Type B pancreatic cell (in vitro differentiated cells): ENCODE measurements around the gene ERVV-1. TPM values are rescaled to one million over a fixed set of nuclear protein-coding genes. Genes with fewer than 3 reads are reported as not detected.

ENCODE experiments used
- DNase-seq: peaks from one replicate; pipeline ENCODE4 v3.0.0; 2021; ENCODE audit warnings: mixed read lengths; ENCODE audit not compliant: unreplicated experiment; ENCODE audit errors: extremely low spot score
- H3K27ac Mint-ChIP-seq: 2 replicates; pipeline ENCODE4 v1.8.0; 2021; ENCODE audit warnings: mild to moderate bottlenecking, mixed read lengths
- H3K27me3 Mint-ChIP-seq: 2 replicates; pipeline ENCODE4 v1.8.0; 2021; ENCODE audit warnings: mixed read lengths
- H3K36me3 Mint-ChIP-seq: 2 replicates; pipeline ENCODE4 v1.8.0; 2021; ENCODE audit warnings: mixed read lengths
- H3K4me1 Mint-ChIP-seq: one replicate; pipeline ENCODE4 v1.8.0; 2021; ENCODE audit warnings: mixed read lengths; ENCODE audit not compliant: unreplicated experiment
- H3K4me3 Mint-ChIP-seq: 2 replicates; pipeline ENCODE4 v1.8.0; 2021; ENCODE audit warnings: mild to moderate bottlenecking, mixed read lengths
- H3K9me3 Mint-ChIP-seq: 2 replicates; pipeline ENCODE4 v1.8.0; 2021; ENCODE audit warnings: mixed read lengths
- total RNA-seq: library from RNA; stranded (reverse); gene quantifications from 2 replicates; pipeline ENCODE4 v1.2.1, GENCODE V29; 2021; ENCODE audit warnings: low replicate concordance
- TF ChIP-seq, protein P1 (sequence below): fragments of 200-600 bp; sonication (generic); conservative IDR thresholded peaks from 2 replicates; pipeline ENCODE4 v1.5.0; 2021; ENCODE audit warnings: antibody characterized with exemption, mild to moderate bottlenecking

Gene ERVV-1
- total RNA-seq, 1 donor from 2014 or later = 0.17 TPM

DNA sequence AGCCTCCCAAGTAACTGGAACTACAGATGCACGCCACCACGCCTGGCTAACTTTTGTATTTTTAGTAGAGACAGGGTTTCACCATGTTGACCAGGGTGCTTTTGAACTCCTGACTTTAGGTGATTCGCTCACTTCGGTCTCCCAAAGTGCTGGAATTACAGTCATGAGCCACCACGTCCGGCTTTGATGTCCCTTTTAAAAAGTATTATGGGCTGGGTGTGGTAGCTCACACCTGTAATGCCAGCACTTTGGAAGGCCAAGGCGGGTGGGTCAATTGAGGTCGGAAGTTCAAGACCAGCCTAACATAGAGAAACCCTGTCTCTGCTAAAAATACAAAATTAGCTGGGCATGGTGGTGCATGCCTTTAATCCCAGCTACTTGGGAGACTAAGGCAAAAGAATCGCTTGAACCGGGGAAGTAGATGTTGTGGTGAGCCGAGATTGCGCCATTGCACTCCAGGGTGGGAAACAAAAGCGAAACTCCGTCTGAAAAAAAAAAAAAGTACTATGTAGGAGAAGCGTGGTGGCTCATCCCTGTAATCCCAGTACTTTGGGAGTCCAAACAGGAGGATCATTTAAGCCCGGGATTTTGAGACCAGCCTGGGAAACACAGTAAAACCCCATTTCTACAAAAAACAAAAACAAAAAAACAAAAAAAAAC, 22.8 kb upstream of the ERVV-1 start:
- peak overlapping the region; percentile 14 for H3K4me3 Mint-ChIP-seq
- no peak overlapping the region for H3K27ac Mint-ChIP-seq
- no peaks in the 10 kb centered on the region for H3K27me3 Mint-ChIP-seq
- TF ChIP-seq, protein P1, sequence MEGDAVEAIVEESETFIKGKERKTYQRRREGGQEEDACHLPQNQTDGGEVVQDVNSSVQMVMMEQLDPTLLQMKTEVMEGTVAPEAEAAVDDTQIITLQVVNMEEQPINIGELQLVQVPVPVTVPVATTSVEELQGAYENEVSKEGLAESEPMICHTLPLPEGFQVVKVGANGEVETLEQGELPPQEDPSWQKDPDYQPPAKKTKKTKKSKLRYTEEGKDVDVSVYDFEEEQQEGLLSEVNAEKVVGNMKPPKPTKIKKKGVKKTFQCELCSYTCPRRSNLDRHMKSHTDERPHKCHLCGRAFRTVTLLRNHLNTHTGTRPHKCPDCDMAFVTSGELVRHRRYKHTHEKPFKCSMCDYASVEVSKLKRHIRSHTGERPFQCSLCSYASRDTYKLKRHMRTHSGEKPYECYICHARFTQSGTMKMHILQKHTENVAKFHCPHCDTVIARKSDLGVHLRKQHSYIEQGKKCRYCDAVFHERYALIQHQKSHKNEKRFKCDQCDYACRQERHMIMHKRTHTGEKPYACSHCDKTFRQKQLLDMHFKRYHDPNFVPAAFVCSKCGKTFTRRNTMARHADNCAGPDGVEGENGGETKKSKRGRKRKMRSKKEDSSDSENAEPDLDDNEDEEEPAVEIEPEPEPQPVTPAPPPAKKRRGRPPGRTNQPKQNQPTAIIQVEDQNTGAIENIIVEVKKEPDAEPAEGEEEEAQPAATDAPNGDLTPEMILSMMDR = no peak
- peaks cover 27% of the 10 kb centered on the region for H3K36me3 Mint-ChIP-seq
- no peak for DNase-seq
- H3K4me1 Mint-ChIP-seq = peaks cover 18% of the 10 kb centered on the region
- H3K9me3 Mint-ChIP-seq = no peaks in the 10 kb centered on the region

GRCh38 chr19:52991484-52991883, 22.2 kb upstream of the ERVV-1 start:
- H3K4me3 Mint-ChIP-seq = peak overlapping the region; percentile 91

DNA sequence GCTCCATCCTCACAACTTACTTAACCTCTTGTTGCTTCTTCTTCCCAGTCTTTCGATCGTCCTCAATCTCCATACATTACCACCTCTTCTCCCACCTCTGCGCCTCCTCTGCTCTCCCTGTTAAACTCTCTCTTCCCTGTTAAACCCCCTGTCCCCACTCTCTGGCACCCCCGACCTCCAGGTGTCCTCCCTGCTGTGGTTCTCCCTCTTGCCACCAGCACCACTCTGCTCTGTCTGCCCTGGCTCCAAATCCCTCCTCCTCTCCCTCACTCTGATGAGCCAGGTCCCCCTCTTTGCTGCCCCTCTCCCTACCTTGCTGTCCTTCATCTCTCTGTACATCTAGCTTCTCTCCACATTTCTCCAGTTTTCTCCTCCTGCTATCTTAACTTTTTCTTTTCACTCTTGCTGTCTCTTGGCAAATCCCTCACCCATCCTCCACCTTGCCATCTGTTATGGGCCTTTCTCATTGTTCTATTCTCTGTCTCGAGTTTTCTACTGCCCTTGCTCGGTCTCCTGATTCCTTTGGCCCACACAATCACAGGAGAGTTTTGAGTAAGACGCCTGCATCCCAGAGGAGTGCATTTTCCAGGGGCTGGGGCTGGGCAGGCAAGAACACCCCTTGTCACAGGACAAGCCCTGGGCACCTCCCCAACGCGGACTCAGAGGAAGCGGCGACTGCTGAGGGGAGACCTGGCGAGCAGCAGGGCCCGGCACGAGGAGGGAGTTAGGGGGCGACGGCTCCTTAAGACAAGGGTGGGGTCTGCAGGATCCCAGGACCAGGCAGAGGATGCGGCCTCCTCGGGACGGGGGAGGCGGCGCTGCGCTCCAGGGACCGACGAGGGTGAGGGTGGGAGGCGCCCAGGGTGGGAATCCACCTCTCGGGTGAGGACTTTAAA, 21.4 kb upstream of the ERVV-1 start:
- Mint-ChIP-seq H3K4me3 (peak overlapping the region; percentile 91), H3K27ac (peak overlapping the region; percentile 91), H3K27me3 (no peaks in the 10 kb centered on the region), H3K4me1 (peaks cover 18% of the 10 kb centered on the region), H3K36me3 (peaks cover 13% of the 10 kb centered on the region), H3K9me3 (no peaks in the 10 kb centered on the region)
- no peak for DNase-seq
- TF ChIP-seq, protein P1 = no peak

More at GRCh38 chr19:52991484-52991883, 22.2 kb upstream of the ERVV-1 start:
- no peak overlapping the region for H3K27ac Mint-ChIP-seq
- no peak for DNase-seq
- peaks cover 21% of the 10 kb centered on the region for H3K36me3 Mint-ChIP-seq
- no peaks in the 10 kb centered on the region for H3K27me3 Mint-ChIP-seq
- H3K9me3 Mint-ChIP-seq = no peaks in the 10 kb centered on the region
- TF ChIP-seq, protein P1 = no peak
- H3K4me1 Mint-ChIP-seq = peaks cover 18% of the 10 kb centered on the region

DNA sequence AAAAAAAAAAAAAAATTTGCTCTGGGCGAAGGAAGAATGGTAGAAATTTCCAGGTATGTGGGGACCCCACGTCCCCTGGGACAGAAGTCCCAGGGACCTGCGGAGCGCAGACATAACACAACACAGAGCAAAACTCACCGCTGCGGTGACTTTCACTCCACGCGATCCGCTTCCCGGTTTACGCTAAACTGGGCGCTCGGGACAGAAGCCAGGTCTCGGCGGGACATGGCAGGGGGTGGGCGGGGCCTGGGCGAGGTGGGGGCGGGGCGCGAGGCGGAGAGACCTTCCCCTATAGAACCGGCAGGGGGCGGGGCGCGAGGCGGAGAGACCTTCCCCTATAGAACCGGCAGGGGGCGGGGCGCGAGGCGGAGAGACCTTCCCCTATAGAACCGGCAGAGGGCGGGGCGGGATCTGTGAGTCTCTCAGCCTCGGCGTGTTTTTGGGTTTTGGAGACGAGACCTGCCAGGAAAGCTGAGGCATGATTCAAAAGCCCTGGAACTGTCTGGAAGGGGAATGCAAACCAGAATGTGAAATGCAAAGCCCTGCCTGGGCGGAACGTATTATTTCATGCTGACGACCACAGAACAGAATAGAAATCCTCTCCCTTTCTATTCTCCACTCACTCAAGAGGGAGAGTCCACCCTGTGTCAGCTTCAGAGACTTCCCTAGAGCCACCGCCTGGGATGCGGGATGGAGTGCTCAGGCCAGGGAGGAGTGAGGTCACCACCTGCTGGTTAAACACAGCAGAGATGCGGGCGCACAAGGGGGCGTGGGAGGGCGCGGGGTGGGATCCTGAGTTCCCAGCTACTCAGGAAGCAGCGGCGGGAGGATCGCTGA, 20.2 kb upstream of the ERVV-1 start:
- Mint-ChIP-seq H3K9me3 (no peaks in the 10 kb centered on the region), H3K36me3 (peaks cover 9% of the 10 kb centered on the region), H3K27me3 (no peaks in the 10 kb centered on the region), H3K4me3 (peak overlapping the region; percentile 92), H3K27ac (peak overlapping the region; percentile 91), H3K4me1 (peaks cover 18% of the 10 kb centered on the region)
- TF ChIP-seq, protein P1 = peak; percentile 90
- DNase-seq = peak; percentile 93

- no peak overlapping the region for H3K27ac Mint-ChIP-seq
- TF ChIP-seq, protein P1 = no peak
- H3K36me3 Mint-ChIP-seq = no peaks in the 10 kb centered on the region
- no peaks in the 10 kb centered on the region for H3K27me3 Mint-ChIP-seq
- no peaks in the 10 kb centered on the region for H3K9me3 Mint-ChIP-seq
- H3K4me1 Mint-ChIP-seq = peaks cover 18% of the 10 kb centered on the region
- no peak for DNase-seq
- no peak overlapping the region for H3K4me3 Mint-ChIP-seq
Measured at GRCh38 chr19:52995711-52996110, 18.0 kb upstream of the ERVV-1 start.
